Measurements from ENCODE around the gene LCE1B.

Gene LCE1B

DNA sequence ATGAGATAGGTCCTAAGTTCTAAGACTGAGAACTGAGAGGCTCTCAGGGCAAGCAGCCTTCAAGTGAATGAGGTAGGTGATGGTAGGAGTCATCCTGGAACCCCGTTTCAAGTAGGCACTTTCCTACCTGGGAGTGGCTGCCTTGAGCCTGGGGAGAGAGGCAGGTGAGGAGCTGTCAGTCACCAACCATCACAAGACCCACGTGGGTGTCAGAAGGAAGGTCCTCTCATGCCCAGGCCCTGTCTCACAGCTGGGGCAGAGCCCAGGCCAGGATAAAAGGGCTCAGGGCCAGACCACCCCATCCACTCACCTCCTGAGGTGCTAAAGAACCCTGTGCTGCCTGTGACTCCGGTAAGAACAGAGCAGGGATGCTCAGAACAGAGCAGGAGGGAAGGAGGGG is 15.3 kb upstream of the LCE1B start, which contains the start of gene LCE1D:
TSS of gene LCE1D (plus strand) at position 301 of the 400 bp plus-strand sequence. CDS start 1,074 bp downstream, outside the sequence.
- no peak within 1 kb of the TSS for H3K4me3 ChIP-seq (ENCODE audit: low read length)
- H2AFZ ChIP-seq (ENCODE audit: low read length), result no peak within 1 kb of the TSS
- H3K9me3 ChIP-seq (replicated peaks; ENCODE audit: insufficient read depth, low read length), result no peaks in the 10 kb centered on the region
- no peaks in the 10 kb centered on the region for H3K27me3 ChIP-seq (replicated peaks; ENCODE audit: insufficient read depth, low read length)
- no peaks in the 10 kb centered on the region for H3K36me3 ChIP-seq (replicated peaks; ENCODE audit: insufficient read depth, low read length)
- H3K4me2 ChIP-seq (ENCODE audit: low read depth, low read length), result no peak within 1 kb of the TSS
- H3F3A ChIP-seq (ENCODE audit: insufficient read depth, low read length), result no peaks in the 10 kb centered on the region
- H4K20me1 ChIP-seq (ENCODE audit: insufficient read depth, low read length), result no peaks in the 10 kb centered on the region
- TF ChIP-seq, protein P1, sequence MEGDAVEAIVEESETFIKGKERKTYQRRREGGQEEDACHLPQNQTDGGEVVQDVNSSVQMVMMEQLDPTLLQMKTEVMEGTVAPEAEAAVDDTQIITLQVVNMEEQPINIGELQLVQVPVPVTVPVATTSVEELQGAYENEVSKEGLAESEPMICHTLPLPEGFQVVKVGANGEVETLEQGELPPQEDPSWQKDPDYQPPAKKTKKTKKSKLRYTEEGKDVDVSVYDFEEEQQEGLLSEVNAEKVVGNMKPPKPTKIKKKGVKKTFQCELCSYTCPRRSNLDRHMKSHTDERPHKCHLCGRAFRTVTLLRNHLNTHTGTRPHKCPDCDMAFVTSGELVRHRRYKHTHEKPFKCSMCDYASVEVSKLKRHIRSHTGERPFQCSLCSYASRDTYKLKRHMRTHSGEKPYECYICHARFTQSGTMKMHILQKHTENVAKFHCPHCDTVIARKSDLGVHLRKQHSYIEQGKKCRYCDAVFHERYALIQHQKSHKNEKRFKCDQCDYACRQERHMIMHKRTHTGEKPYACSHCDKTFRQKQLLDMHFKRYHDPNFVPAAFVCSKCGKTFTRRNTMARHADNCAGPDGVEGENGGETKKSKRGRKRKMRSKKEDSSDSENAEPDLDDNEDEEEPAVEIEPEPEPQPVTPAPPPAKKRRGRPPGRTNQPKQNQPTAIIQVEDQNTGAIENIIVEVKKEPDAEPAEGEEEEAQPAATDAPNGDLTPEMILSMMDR (IDR thresholded peaks at IDR 0.05; ENCODE audit: low read length), result no peak
- TF ChIP-seq EZH2phosphoT487 (IDR thresholded peaks at IDR 0.05; ENCODE audit: low read length), result no peak
- no peak for TF ChIP-seq EZH2 (optimal IDR thresholded peaks at IDR 0.05; ENCODE audit: low read depth, low read length)
- H3K79me2 ChIP-seq (ENCODE audit: low read length), result no peaks in the 10 kb centered on the region
- H3K27ac ChIP-seq (ENCODE audit: low read length), result no peak within 1 kb of the TSS
- no peaks in the 10 kb centered on the region for H3K9me2 ChIP-seq (replicated peaks; ENCODE audit: insufficient read depth, low read length)
- no peak for DNase-seq
- no peak within 1 kb of the TSS for H3K9ac ChIP-seq (ENCODE audit: low read length)
- no peaks in the 10 kb centered on the region for H3K4me1 ChIP-seq (ENCODE audit: low read length)

DNA sequence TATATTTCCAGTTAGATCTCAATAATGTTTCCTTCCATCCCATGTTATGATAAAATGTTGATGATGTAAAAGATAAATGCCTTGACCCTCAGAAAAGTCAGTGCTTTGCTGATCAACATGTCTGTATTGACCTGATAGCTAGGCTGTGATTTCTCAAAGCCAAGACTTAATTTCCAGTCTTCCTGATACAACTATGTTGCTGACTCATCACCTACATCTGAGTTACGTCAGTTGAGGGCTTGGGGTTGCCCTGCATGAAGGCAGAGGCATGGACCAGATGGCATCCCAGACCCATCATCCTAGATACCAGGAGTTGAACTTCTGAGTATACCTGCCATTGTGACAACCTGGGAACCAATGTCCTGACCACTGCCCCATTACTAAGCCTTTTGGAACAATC is 10.4 kb upstream of the LCE1B start:
- H3K79me2 ChIP-seq (ENCODE audit: low read length), result no peaks in the 10 kb centered on the region
- H3F3A ChIP-seq (ENCODE audit: insufficient read depth, low read length), result no peaks in the 10 kb centered on the region
- H3K9me3 ChIP-seq (replicated peaks; ENCODE audit: insufficient read depth, low read length), result no peaks in the 10 kb centered on the region
- no peaks in the 10 kb centered on the region for H3K36me3 ChIP-seq (replicated peaks; ENCODE audit: insufficient read depth, low read length)
- H4K20me1 ChIP-seq (ENCODE audit: insufficient read depth, low read length), result no peaks in the 10 kb centered on the region
- H3K9me2 ChIP-seq (replicated peaks; ENCODE audit: insufficient read depth, low read length), result no peaks in the 10 kb centered on the region
- no peak overlapping the region for H3K4me3 ChIP-seq (ENCODE audit: low read length)
- no peak overlapping the region for H3K4me2 ChIP-seq (ENCODE audit: low read depth, low read length)
- no peak overlapping the region for H3K27ac ChIP-seq (ENCODE audit: low read length)
- no peak overlapping the region for H3K9ac ChIP-seq (ENCODE audit: low read length)
- H2AFZ ChIP-seq (ENCODE audit: low read length), result no peak overlapping the region
- no peaks in the 10 kb centered on the region for H3K27me3 ChIP-seq (replicated peaks; ENCODE audit: insufficient read depth, low read length)
- TF ChIP-seq EZH2phosphoT487 (IDR thresholded peaks at IDR 0.05; ENCODE audit: low read length) (no peak), EZH2 (optimal IDR thresholded peaks at IDR 0.05; ENCODE audit: low read depth, low read length) (no peak)
- TF ChIP-seq, protein P1 (IDR thresholded peaks at IDR 0.05; ENCODE audit: low read length), result no peak
- H3K4me1 ChIP-seq (ENCODE audit: low read length), result no peaks in the 10 kb centered on the region
- no peak for DNase-seq

DNA sequence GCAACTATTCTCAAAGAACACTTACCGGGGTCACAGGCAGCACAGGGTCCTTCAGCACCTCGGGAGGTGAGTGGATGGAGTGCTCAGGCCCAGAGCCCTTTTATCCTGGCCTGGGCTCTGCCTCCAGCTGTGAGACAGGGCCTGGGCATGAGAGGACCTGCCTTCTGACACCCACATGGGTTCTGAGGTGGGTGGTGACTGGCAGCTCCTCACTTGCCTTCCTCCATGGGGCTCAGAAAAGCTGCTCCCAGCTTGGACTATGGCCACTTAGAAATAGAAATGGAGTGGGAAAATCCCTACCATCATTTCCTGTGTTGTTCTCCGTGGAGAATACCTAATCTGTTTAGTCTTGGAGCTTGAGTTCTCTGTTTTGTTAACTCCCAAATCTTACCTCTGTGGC is 5.2 kb upstream of the LCE1B start, which contains the start of gene LCE1C:
TSS of gene LCE1C (minus strand) at position 76 of the 400 bp plus-strand sequence. CDS start 1,173 bp downstream, outside the sequence.
- no peaks in the 10 kb centered on the region for H3K4me1 ChIP-seq (ENCODE audit: low read length)
- no peaks in the 10 kb centered on the region for H3K79me2 ChIP-seq (ENCODE audit: low read length)
- H3K4me2 ChIP-seq (ENCODE audit: low read depth, low read length), result no peak within 1 kb of the TSS
- H3K4me3 ChIP-seq (ENCODE audit: low read length), result no peak within 1 kb of the TSS
- TF ChIP-seq EZH2 (optimal IDR thresholded peaks at IDR 0.05; ENCODE audit: low read depth, low read length) (no peak), EZH2phosphoT487 (IDR thresholded peaks at IDR 0.05; ENCODE audit: low read length) (no peak)
- TF ChIP-seq, protein P1 (IDR thresholded peaks at IDR 0.05; ENCODE audit: low read length), result no peak
- H3K27me3 ChIP-seq (replicated peaks; ENCODE audit: insufficient read depth, low read length), result no peaks in the 10 kb centered on the region
- H3F3A ChIP-seq (ENCODE audit: insufficient read depth, low read length), result no peaks in the 10 kb centered on the region
- H3K9ac ChIP-seq (ENCODE audit: low read length), result no peak within 1 kb of the TSS
- no peak within 1 kb of the TSS for H3K27ac ChIP-seq (ENCODE audit: low read length)
- H3K9me2 ChIP-seq (replicated peaks; ENCODE audit: insufficient read depth, low read length), result no peaks in the 10 kb centered on the region
- no peak for DNase-seq
- no peak within 1 kb of the TSS for H2AFZ ChIP-seq (ENCODE audit: low read length)
- no peaks in the 10 kb centered on the region for H3K36me3 ChIP-seq (replicated peaks; ENCODE audit: insufficient read depth, low read length)
- no peaks in the 10 kb centered on the region for H3K9me3 ChIP-seq (replicated peaks; ENCODE audit: insufficient read depth, low read length)
- no peaks in the 10 kb centered on the region for H4K20me1 ChIP-seq (ENCODE audit: insufficient read depth, low read length)

All from MM.1S (cell line).